ENCODE results near the gene CLMP.
"Not testable (repeated sequence)": the region's sequence is repeated elsewhere in the genome, so short reads cannot be mapped to it uniquely, and the experiment has no call there.

The CLMP gene

GRCh38 chr11:123217897-123218296 is 22.8 kb upstream of the CLMP start:
- DNase-seq (ENCODE audit: low read depth in 2 of 2), result no peak

- DNase-seq (ENCODE audit: low read depth in 2 of 2), result no peak
These were observed 21.2 kb upstream of the CLMP start for GRCh38 chr11:123216249-123216648.

- no peak for DNase-seq (ENCODE audit: low read depth in 2 of 2)
These were observed 19.9 kb upstream of the CLMP start for GRCh38 chr11:123214940-123215339.

DNA sequence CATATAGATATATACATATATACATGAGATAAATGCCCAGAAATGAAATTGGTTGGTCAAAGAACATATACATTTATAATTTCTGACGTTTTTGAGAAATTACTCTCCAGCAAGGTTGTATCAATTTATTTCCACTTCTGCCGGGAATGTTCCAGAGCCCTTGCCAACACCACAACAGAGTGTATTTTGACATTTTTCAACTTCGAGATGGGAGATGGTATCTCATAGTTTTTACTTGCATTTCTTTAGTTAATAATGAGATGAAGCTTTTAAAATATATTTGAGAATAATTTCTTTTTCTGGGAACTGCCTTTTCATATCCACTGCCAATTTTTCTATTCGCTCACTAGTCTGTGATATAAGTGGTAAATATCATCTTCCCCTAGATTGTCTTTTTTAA is 19.3 kb upstream of the CLMP start:
- DNase-seq (ENCODE audit: low read depth in 2 of 2), result no peak

DNA sequence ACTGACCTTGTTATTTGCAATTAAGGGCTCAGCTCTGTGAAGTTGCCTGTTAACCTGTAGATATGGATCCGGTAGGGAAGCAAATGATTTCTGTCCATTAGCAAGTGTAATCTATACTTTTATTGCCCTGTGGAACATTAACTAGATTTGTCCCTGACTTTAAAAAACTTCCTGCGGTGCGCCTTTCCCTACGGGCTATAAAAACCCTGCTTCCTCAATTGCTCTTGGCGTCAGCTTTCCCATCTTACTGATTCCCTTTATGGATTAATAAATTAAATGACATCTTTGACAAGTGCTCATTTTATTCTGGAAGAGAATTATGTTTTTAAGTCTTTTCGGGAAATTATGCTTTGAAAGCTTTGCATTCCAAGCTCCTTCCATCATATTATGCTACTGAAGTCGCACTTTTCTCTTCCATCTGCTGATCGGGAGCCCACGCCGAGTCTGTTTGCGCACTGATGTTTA is 18.3 kb upstream of the CLMP start:
- DNase-seq (ENCODE audit: low read depth in 2 of 2), result no peak

GRCh38 chr11:123212406-123212805 is 17.4 kb upstream of the CLMP start:
- DNase-seq (ENCODE audit: low read depth in 2 of 2), result no peak

DNA sequence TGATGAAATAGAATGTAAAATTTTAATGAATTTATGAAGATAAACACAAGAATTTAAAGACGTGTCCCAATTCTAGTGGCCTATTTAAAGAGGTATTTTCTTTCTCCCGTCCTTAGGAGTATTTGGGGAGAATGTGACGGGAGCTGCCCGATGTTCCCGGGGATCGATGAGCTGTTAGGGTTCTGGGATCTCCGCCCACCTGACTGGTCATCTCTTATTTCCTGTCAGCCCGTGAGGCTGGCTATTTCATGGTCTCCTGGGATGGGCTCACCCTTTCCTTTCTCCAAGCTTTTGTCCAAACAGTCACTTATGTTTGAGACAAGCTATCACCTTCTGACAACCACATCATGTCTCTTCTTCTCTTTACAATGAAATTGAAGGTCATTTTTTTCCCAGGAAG is 16.9 kb upstream of the CLMP start:
- no peak for DNase-seq (ENCODE audit: low read depth in 2 of 2)

DNA sequence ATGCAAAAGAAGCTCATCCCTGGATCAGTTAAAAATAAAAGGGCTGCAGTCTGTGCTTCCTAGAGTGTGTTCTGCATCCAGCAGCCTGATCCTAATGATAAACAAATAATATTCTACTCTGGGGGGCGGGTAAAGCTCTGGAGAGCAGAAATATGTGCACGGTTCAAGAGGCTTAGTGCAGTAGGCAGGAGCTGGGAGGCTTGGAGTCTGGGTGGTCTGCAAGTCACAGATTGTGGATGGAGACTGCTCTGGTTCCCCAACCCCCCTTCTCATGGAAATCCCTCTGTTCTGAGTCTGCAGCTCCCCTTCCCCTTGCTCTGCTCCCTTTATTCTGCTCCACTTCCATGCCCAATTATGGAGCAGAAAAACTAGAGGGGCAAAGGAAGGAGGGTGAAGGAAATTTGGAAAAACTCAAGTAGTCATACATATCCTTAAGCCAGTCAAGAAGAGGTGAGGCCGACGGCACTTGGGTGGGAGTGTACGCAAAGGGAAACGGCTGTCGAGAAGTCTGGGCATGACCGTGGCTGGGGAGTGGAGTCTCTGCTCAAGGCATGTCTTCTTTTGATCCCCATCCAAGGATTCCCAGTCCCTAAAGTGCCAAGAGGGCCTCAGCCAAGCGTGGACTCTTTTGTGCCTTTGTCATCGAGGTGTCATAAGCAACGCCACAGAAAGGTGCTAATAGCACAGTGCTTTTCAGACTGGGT is 16.3 kb upstream of the CLMP start:
- DNase-seq (ENCODE audit: low read depth in 2 of 2), result no peak

GRCh38 chr11:123209591-123209990 is 14.5 kb upstream of the CLMP start:
- no peak for DNase-seq (ENCODE audit: low read depth in 2 of 2)

DNA sequence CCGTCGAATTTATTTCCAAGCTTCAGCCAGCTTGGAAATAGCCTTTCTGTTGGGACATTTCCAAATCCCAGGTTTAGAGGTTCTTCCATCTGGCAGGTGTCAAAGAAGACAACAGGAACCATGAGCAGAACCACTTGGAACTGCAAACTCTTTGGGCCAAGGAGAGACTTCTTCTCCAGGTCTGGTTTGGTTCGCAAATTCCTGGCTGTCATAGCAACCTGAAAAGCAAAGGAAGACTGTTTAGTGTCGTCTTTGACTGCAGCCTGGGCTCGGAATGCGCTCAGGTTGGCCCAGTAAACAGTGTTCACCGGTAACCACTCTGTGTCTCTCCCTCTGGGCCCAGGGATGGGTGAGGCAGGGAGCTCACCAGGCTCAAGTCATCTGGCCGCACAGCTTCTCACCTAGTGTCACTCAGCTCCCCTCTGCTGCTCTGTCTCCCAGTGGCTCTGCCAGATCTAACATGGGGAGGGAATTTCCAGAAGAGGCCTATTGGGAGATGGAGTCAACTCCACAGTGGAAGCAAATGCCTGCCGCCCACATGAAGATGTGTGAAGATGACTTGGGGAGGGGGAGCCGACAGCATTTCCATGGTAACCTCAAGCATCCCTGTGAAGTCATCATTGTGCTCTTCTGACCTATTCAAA is 11.9 kb upstream of the CLMP start:
- DNase-seq (ENCODE audit: low read depth in 2 of 2), result no peak

DNA sequence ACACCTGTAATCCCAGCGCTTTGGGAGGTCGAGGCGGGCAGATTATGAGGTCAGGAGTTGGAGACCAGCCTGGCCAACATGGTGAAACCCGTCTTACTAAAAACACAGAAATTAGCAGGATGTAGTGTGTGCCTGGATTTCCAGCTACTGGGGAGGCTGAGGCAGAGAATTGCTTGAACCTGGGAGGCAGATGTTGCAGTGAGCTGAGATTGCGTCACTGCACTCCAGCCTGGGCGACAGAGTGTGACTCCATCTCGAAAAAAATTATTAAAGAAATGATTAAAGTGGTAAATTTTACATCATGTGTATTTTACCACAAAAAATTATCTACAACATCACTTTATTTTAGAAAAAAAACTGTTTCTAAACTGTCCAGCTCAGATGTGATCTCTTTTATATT is 11.0 kb upstream of the CLMP start:
- DNase-seq (ENCODE audit: low read depth in 2 of 2), result not testable (repeated sequence)

DNA sequence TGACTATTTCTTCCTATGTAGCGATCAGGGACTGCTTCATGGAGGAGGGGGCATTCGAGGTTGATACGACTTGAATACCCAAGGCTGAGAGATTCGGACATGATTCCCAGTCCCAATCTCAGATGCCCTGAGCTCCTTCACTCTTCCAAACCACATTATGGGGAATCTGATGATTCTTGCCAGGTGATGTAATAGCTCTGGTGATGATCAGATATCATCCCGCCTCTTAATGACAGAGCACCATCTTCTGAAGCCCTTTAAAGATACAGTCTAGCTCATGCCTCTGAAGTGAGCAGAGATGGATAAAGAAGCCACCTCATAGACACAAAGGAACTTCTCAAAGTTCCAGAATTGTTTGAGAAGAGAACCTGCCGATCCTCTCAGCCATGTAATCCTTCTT is 8.9 kb upstream of the CLMP start:
- DNase-seq (ENCODE audit: low read depth in 2 of 2), result no peak

GRCh38 chr11:123203471-123203870 is 8.4 kb upstream of the CLMP start:
- no peak for DNase-seq (ENCODE audit: low read depth in 2 of 2)

- no peak for DNase-seq (ENCODE audit: low read depth in 2 of 2)
These were observed 7.4 kb upstream of the CLMP start for GRCh38 chr11:123202155-123203151.

GRCh38 chr11:123200264-123200663 is 5.2 kb upstream of the CLMP start:
- DNase-seq (ENCODE audit: low read depth in 2 of 2), result no peak

- DNase-seq (ENCODE audit: low read depth in 2 of 2), result no peak
These were observed 2.7 kb upstream of the CLMP start for GRCh38 chr11:123197711-123198110.

DNA sequence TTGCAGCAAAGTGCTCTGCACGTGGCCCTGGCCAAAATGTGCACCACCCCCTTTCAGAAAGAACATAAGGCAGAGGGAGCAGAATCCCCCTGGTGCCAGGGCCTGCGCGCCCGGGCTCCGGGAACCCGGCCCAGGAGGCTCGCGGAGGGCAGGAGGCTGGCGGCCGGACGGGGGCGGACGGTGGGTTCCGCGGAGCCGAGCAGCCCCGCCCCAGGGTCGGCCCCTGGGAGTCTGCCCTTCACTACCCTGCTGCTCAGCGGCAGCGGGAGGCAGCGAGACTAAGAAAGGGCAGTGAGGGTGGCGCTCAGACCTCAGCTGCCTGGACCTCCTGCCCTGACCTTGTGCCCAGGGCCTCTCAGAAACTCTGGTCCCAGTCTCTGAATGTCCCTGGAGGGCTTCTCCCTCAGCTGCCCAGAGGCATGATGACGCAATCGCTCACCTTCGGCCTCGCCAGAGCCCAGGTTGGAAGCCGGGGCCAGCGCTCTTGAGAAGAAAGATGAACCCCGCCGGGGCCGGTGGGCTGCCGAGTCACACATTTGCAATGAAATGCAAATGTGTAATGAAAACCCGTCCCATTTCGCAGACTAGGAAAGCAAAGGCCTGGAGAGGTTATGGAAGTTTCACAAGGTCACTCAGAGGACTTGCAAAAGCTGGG is 1.1 kb upstream of the CLMP start:
- DNase-seq (ENCODE audit: low read depth in 2 of 2), result no peak

- DNase-seq (ENCODE audit: low read depth in 2 of 2), result no peak
These were observed 486 bp downstream of the CLMP start for GRCh38 chr11:123194337-123195187.

- DNase-seq (ENCODE audit: low read depth in 2 of 2), result no peak
These were observed 1.3 kb downstream of the CLMP start for GRCh38 chr11:123193742-123194141.

- DNase-seq (ENCODE audit: low read depth in 2 of 2), result no peak
These were observed 3.1 kb downstream of the CLMP start for GRCh38 chr11:123191939-123192338.

DNA sequence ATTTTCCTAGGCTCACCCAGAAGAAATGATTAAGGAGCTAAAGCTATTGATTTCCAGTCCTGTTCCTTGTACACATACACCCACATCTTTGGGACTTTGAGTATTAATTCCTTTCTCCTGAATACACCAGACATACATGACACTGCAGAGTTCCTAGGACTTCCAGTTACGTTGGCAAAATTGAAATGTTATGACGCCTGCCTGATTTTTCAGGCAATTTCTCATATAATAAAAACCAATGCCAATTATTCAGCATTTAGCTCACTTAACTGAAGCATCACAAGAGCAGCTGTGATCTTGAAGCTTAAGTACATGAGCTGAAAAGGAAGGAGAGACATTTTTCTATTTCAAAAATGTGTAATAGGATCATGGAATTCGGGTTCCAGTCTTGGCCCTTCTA is 4.5 kb downstream of the CLMP start:
- DNase-seq (ENCODE audit: low read depth in 2 of 2), result no peak

Data from stimulated activated CD4-positive, alpha-beta T cell treated with anti-CD3 and anti-CD28 coated beads, Interleukin-12 subunit alpha, Interleukin-12 subunit beta, amount 100 ng/mL, for 24 hours (primary cell).